Trophoblast cell (in vitro differentiated cells and primary cell): Measurements from ENCODE around the gene MYO1E.

Experiments used
- DNase-seq, 2 donors: peaks; one replicate each; pipeline ENCODE4 v3.0.0-alpha.2; 2016
- H2AFZ ChIP-seq: 2 replicates; pipeline ENCODE4 v1.6.1; 2013; ENCODE audit warnings: low read length, moderate library complexity, mild to moderate bottlenecking; ENCODE audit not compliant: insufficient read depth, poor library complexity
- H2AK5ac ChIP-seq: 2 replicates; pipeline ENCODE4 v1.6.1; 2013; ENCODE audit warnings: mild to moderate bottlenecking, low read length
- H2BK120ac ChIP-seq: 2 replicates; pipeline ENCODE4 v1.6.1; 2013; ENCODE audit warnings: low read length, mild to moderate bottlenecking, moderate library complexity; ENCODE audit not compliant: insufficient read depth, poor library complexity
- H2BK12ac ChIP-seq: 2 replicates; pipeline ENCODE4 v1.6.1; 2013; ENCODE audit warnings: mild to moderate bottlenecking, low read length, moderate library complexity
- H2BK5ac ChIP-seq: 2 replicates; pipeline ENCODE4 v1.6.1; 2013; ENCODE audit warnings: low read length, low read depth, moderate library complexity, mild to moderate bottlenecking; ENCODE audit not compliant: poor library complexity
- H3K14ac ChIP-seq: 2 replicates; pipeline ENCODE4 v1.6.1; 2013; ENCODE audit warnings: mild to moderate bottlenecking, low read length
- H3K18ac ChIP-seq: 2 replicates; pipeline ENCODE4 v1.6.1; 2013; ENCODE audit warnings: mild to moderate bottlenecking, low read length
- H3K23ac ChIP-seq: 2 replicates; pipeline ENCODE4 v1.6.1; 2013; ENCODE audit warnings: low read length
- H3K27ac ChIP-seq: 2 replicates; pipeline ENCODE4 v1.5.1; 2013; ENCODE audit warnings: low read depth, mild to moderate bottlenecking, inconsistent platforms, low read length, moderate library complexity
- H3K27me3 ChIP-seq: 2 replicates; pipeline ENCODE4 v1.6.1; 2013; ENCODE audit warnings: inconsistent platforms, mild to moderate bottlenecking, low read length, moderate library complexity; ENCODE audit not compliant: insufficient read depth
- H3K36me3 ChIP-seq, 2 experiments: 1 replicate in 1 of 2; 2 replicates in 1 of 2; pipeline ENCODE4 v1.6.1; 2013; ENCODE audit warnings: low read length in 2 of 2, mild to moderate bottlenecking in 2 of 2, moderate library complexity in 1 of 2; ENCODE audit not compliant: insufficient read depth in 2 of 2, control insufficient read depth in 1 of 2
- H3K4ac ChIP-seq: 2 replicates; pipeline ENCODE4 v1.6.1; 2013; ENCODE audit warnings: low read depth, mild to moderate bottlenecking, low read length, moderate library complexity
- H3K4me1 ChIP-seq, 2 experiments: 1 replicate in 1 of 2; 2 replicates in 1 of 2; pipeline ENCODE4 v1.6.1; 2013; ENCODE audit warnings: low read length in 2 of 2, mild to moderate bottlenecking in 2 of 2, moderate library complexity in 1 of 2; ENCODE audit not compliant: insufficient read depth in 2 of 2, control insufficient read depth in 1 of 2
- H3K4me2 ChIP-seq: 2 replicates; pipeline ENCODE4 v1.6.1; 2013; ENCODE audit warnings: inconsistent platforms, mild to moderate bottlenecking, low read length, moderate library complexity
- H3K4me3 ChIP-seq: 2 replicates; pipeline ENCODE4 v1.5.1; 2013; ENCODE audit warnings: mild to moderate bottlenecking, low read depth, low read length, inconsistent platforms
- H3K79me1 ChIP-seq: one replicate; pipeline ENCODE4 v1.6.1; 2013; ENCODE audit warnings: low read length
- H3K79me2 ChIP-seq: 2 replicates; pipeline ENCODE4 v1.6.1; 2013; ENCODE audit warnings: low read length, mild to moderate bottlenecking; ENCODE audit not compliant: control insufficient read depth, insufficient read depth, poor library complexity
- H3K9ac ChIP-seq: 2 replicates; pipeline ENCODE4 v1.6.1; 2013; ENCODE audit warnings: mild to moderate bottlenecking, low read length
- H3K9me3 ChIP-seq: 2 replicates; pipeline ENCODE4 v1.6.1; 2013; ENCODE audit warnings: low read depth, mild to moderate bottlenecking, control low read depth, inconsistent platforms, low read length; ENCODE audit not compliant: insufficient read depth
- H4K12ac ChIP-seq: 2 replicates; pipeline ENCODE4 v1.6.1; 2013; ENCODE audit warnings: low read depth, mild to moderate bottlenecking, low read length, moderate library complexity
- H4K8ac ChIP-seq: 2 replicates; pipeline ENCODE4 v1.6.1; 2013; ENCODE audit warnings: low read depth, mild to moderate bottlenecking, low read length, moderate library complexity
- H4K91ac ChIP-seq: one replicate; pipeline ENCODE4 v1.6.1; 2013; ENCODE audit warnings: low read depth, mild to moderate bottlenecking, low read length, moderate library complexity
- WGBS: extraction: QIAGEN DNeasy Blood & Tissue Kit; methylation state at CpG from one replicate; pipeline ENCODE4 v1.1.7; 2013; ENCODE audit warnings: missing lambda C conversion rate; ENCODE audit not compliant: insufficient read length, insufficient coverage; ENCODE audit errors: extremely low coverage; 5-methylcytosine and 5-hydroxymethylcytosine counted together

Gene MYO1E

GRCh38 chr15:59258317-59258716 is 114.4 kb downstream of the MYO1E start:
- H3K23ac ChIP-seq = no peak overlapping the region

GRCh38 chr15:59257140-59257539 is 115.5 kb downstream of the MYO1E start:
- Histone ChIP-seq H3K36me3 (no peaks in the 10 kb centered on the region), H2BK120ac (no peak overlapping the region), H3K79me2 (no peaks in the 10 kb centered on the region), H2AFZ (no peak overlapping the region), H3K4me2 (no peak overlapping the region), H3K79me1 (peaks cover 1% of the 10 kb centered on the region), H2AK5ac (no peak overlapping the region), H2BK12ac (no peak overlapping the region), H3K9me3 (no peaks in the 10 kb centered on the region), H3K23ac (no peak overlapping the region), H4K12ac (no peak overlapping the region), H3K18ac (no peak overlapping the region), H2BK5ac (no peak overlapping the region), H3K27ac (no peak overlapping the region), H3K14ac (no peak overlapping the region), H3K9ac (no peak overlapping the region), H4K91ac (no peak overlapping the region), H3K27me3 (no peaks in the 10 kb centered on the region), H4K8ac (no peak overlapping the region), H3K4me1 (no peaks in the 10 kb centered on the region), H3K4ac (no peak overlapping the region), H3K4me3 (no peak overlapping the region)
- no peak for DNase-seq
- no CpG with 5 or more reads among the region's 4 CpGs for WGBS

More at GRCh38 chr15:59258317-59258716, 114.4 kb downstream of the MYO1E start:
- Histone ChIP-seq H2AK5ac (no peak overlapping the region), H2BK120ac (no peak overlapping the region), H3K18ac (no peak overlapping the region), H4K12ac (no peak overlapping the region), H3K27ac (no peak overlapping the region), H2AFZ (no peak overlapping the region), H3K4me2 (no peak overlapping the region), H3K4me3 (no peak overlapping the region), H3K4ac (no peak overlapping the region), H3K79me1 (peaks cover 1% of the 10 kb centered on the region), H2BK12ac (no peak overlapping the region), H3K14ac (no peak overlapping the region), H4K91ac (no peak overlapping the region), H2BK5ac (no peak overlapping the region), H3K36me3 (no peaks in the 10 kb centered on the region), H3K27me3 (no peaks in the 10 kb centered on the region), H3K4me1 (no peaks in the 10 kb centered on the region), H3K9me3 (no peaks in the 10 kb centered on the region), H3K79me2 (no peaks in the 10 kb centered on the region), H3K9ac (no peak overlapping the region), H4K8ac (no peak overlapping the region)
- WGBS = no CpG with 5 or more reads among the region's 4 CpGs
- DNase-seq = no peak

GRCh38 chr15:59256482-59256881 is 116.2 kb downstream of the MYO1E start:
- Histone ChIP-seq H3K14ac (no peak overlapping the region), H3K18ac (no peak overlapping the region), H3K4ac (no peak overlapping the region), H2BK5ac (no peak overlapping the region), H2BK120ac (no peak overlapping the region), H4K91ac (no peak overlapping the region), H3K79me1 (peaks cover 1% of the 10 kb centered on the region), H3K9me3 (no peaks in the 10 kb centered on the region), H3K36me3 (no peaks in the 10 kb centered on the region), H2AK5ac (no peak overlapping the region), H3K4me1 (no peaks in the 10 kb centered on the region), H2AFZ (no peak overlapping the region), H3K9ac (no peak overlapping the region), H2BK12ac (no peak overlapping the region), H3K27ac (no peak overlapping the region), H3K79me2 (no peaks in the 10 kb centered on the region), H4K8ac (no peak overlapping the region), H3K4me2 (no peak overlapping the region), H3K23ac (no peak overlapping the region), H4K12ac (no peak overlapping the region), H3K4me3 (no peak overlapping the region), H3K27me3 (no peaks in the 10 kb centered on the region)
- DNase-seq = peak; percentile 87 to 94
- no CpG with 5 or more reads among the region's 8 CpGs for WGBS

GRCh38 chr15:59255680-59256336 is 116.9 kb downstream of the MYO1E start:
- Histone ChIP-seq H3K79me1 (peaks cover 1% of the 10 kb centered on the region), H2BK5ac (no peak overlapping the region), H3K4me3 (no peak overlapping the region), H3K23ac (no peak overlapping the region), H4K8ac (no peak overlapping the region), H2BK12ac (no peak overlapping the region), H3K4me2 (no peak overlapping the region), H3K27ac (no peak overlapping the region), H3K36me3 (no peaks in the 10 kb centered on the region), H3K18ac (no peak overlapping the region), H3K9me3 (no peaks in the 10 kb centered on the region), H2BK120ac (no peak overlapping the region), H4K12ac (no peak overlapping the region), H2AFZ (no peak overlapping the region), H3K4ac (no peak overlapping the region), H3K27me3 (no peaks in the 10 kb centered on the region), H2AK5ac (no peak overlapping the region), H3K79me2 (no peaks in the 10 kb centered on the region), H4K91ac (no peak overlapping the region), H3K4me1 (no peaks in the 10 kb centered on the region), H3K14ac (no peak overlapping the region), H3K9ac (no peak overlapping the region)
- WGBS = no CpG with 5 or more reads among the region's 7 CpGs
- peak; percentile 86 to 98 for DNase-seq
